EH (cell line): ENCODE data around the gene ADGRL3.

Experiments used
- DNase-seq: peaks from one replicate; pipeline ENCODE4 v3.0.0-alpha.2; 2015; ENCODE audit warnings: low read depth

Gene ADGRL3

DNA sequence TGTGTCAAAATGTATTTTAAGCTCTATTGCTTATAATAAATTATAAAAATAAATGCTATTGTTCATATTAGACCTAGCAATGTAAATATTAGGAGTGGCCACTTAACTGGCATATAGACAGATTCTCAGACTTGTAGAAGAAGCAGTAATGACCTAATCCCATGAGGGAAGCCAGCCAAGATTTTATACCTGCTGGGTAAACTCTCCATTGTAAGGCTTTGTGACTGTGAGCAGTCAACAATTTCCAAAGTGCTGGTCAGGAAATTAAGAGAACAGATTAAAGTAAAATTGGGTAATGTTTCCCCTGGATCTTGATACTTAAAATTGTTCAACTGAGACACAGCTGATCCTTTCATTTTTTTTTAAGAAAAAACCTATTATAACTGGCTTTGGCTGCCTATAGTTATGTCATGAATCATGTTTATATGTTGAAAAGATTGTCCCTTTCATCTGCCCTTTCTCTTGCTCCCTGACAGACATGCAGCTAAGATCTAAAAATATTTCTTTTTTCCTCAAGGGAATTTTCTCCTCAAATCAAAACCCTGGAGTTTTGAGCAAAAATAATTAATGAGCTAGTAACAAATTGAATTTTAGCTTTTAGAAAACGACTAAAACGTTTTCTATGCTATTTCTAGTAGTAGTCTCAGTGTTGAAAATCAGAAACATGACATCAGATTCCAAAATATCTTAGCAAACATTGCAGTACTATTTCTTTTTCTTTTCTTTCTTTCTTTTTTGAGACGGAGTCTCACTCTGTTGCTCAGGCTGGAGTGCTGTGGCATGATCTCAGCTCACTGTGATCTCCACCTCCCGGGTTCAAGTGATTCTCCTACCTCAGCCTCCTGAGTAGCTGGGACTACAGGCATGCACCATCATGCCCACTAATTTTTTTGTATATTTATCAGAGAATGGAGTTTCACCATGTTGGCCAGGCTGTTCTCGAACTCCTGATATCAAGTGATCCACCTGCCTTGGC is 77.9 kb downstream of the ADGRL3 start:
- no peak for DNase-seq

- no peak for DNase-seq
Measured at GRCh38 chr4:61292322-61292721, 92.2 kb downstream of the ADGRL3 start.

GRCh38 chr4:61293707-61294400 is 93.7 kb downstream of the ADGRL3 start:
- no peak for DNase-seq

GRCh38 chr4:61294936-61295335 is 94.8 kb downstream of the ADGRL3 start:
- no peak for DNase-seq

GRCh38 chr4:61296144-61296543 is 96.0 kb downstream of the ADGRL3 start:
- no peak for DNase-seq

DNA sequence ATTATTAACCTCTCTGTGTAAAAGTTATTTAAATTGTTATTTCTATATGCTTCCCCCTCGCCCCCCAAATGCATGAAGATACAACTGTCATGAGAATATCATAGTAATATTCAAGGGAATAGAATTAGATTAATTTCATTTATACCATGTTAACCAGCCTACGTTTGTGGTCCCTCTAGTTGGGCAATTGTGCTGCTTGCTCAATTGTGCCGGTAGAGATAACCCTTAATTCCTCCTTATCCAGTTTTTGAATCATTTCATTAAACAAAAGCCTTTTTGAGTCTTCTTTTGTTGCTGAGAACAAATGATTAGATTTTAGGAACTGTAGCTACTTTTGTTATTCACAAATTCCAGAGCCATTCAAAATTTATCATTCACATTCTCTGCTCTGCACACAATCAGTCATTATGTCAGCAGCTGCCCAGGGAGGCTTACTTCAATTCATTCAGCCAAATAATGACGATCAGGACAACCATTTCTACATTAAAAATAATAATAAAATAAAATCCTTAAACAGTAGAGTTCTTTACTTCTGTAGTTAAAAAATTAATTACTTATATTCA is 98.1 kb downstream of the ADGRL3 start:
- DNase-seq, result no peak

- DNase-seq, result no peak
Measured at GRCh38 chr4:61299316-61299715, 99.2 kb downstream of the ADGRL3 start.

DNA sequence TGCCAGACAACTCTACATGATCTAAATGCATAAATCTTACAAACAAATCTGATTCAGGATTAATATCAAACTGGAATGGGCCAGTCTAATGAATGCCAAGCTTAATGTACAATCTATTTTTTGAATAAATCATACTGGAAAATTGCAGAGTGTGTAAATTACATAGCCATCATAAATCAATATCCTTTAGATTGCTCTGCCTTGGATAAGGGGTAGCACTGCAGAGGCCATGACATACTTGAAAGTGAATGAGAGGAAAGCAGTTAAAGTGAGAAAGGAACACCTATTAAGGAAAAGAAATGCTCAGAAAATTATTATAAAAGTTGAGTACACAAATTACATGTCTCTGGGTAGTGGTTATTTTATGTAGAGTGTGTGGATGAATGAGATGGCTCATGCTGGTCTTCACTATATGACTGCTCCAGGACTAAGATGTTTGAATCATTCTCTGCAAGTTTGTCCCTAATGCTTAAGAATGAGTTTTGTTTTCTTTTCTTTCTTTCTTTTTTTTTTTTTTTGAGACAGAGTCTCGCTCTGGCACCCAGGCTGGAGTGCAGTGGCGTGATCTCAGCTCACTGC is 100.2 kb downstream of the ADGRL3 start:
- DNase-seq, result no peak

DNA sequence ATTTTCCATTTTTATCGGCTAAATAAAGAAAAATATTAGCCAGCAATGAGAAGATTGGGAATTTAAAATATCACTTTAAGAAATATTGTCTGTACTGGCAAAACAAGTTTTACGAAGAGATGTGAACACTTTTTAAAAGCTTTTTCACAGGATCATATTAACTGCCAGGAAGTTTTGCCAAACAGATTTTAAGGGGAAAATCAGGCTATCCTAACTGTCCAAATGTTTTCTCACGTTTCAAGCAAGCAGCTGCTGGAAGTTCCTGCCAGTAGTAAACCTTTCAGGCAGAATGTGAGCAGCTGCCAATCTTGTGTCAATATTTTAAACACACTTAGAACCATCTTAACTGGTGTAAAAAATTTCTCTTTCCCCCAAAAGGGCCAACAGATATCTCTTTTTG is 101.1 kb downstream of the ADGRL3 start:
- DNase-seq, result no peak

- DNase-seq, result no peak
Measured at GRCh38 chr4:61308033-61308432, 107.9 kb downstream of the ADGRL3 start.

GRCh38 chr4:61309616-61310015 is 109.5 kb downstream of the ADGRL3 start:
- no peak for DNase-seq

DNA sequence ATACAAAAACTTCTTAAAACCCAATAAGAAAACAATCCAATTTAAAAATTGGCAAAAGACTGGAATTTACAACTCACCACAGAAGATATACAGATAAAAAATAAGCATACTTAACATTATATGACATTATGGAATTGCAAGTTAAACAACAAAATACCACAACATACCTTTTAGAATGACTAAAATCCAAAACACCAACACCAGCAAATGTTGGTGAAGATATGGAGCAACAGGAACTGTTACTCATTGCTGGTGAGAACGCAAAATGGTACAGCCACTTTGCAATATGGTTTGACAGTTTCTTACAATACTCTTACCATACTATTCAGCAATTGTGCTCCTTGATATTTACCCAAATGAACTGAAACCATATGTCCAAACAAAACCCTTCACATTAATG is 112.4 kb downstream of the ADGRL3 start:
- no peak for DNase-seq

GRCh38 chr4:61318431-61318830 is 118.3 kb downstream of the ADGRL3 start:
- no peak for DNase-seq

GRCh38 chr4:61319156-61319555 is 119.0 kb downstream of the ADGRL3 start:
- no peak for DNase-seq

DNA sequence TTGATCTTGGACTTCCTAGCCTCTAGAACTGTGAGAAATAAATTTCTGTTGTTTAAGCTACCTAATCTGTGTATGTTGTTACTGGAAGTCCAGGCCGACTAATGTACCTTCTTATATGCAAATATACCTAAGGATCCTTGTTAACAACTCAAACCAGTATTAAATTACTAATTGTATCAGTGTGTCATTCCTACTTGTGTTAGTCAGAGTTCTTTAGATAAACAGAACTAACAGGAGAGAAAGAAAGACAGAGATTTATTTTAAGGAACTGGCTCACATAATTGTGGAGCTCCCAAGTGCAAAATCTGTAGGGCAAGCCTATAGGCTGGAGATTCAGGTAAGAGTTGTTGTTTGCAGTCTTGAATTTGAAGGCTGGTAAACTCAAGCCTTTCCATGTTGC is 120.0 kb downstream of the ADGRL3 start:
- no peak for DNase-seq

DNA sequence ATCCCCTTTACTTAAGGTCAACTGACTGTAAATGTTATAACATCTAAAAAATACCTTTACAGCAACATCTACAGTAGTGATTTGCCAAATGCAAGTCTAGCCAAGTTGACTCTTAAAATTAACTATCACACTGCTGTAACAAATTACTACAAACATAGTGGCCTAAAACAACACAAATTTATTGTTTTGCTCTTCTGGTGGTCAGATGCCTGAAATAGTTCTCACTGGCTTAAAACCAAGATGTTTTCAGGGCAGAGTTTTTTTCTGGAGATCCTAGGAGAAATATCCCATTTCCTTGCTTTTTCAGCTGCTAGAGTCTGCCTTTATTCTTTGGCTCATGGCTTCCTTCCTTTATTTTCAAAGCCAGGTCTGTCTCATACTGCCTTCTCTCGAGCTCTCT is 120.5 kb downstream of the ADGRL3 start:
- DNase-seq, result no peak

DNA sequence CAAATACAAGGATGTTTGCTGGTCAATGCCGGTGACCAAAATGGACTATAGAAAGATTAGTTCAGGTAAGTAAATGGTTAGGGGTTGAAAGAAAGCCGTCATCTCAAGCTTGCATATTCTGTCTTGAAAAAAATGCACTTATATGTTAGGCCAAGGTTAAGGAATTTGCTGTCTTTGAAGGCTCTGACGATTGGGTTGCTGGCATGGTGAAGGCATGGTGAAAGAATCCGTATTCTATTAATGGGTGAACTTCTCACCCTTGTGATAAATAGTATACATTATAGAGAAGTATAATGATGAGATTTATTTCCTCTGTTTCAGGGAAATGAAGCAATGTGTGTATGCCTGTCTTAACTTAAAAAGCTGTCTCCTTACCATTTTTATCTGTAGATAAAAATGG is 132.6 kb downstream of the ADGRL3 start:
- no peak for DNase-seq

DNA sequence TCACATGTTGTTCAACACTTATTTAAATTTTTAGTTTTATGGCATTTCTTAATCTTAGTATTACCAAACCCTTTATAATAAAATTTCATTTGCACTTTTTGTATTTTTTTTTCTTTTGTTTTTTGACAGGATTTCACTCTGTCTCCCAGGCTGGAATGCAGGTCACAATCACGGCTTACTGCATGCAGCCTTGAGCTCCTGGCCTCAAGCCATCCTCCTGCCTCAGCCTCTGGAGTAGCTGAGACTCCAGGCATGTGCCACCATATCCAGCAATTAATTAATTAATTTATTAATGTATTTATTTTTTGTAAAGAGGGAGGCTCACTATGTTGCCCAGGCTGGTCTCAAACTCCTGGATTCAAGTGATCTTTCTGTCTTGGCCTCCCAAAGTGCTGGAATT is 133.4 kb downstream of the ADGRL3 start:
- no peak for DNase-seq

GRCh38 chr4:61335241-61335763 is 135.2 kb downstream of the ADGRL3 start:
- no peak for DNase-seq

GRCh38 chr4:61336488-61336887 is 136.4 kb downstream of the ADGRL3 start:
- no peak for DNase-seq

DNA sequence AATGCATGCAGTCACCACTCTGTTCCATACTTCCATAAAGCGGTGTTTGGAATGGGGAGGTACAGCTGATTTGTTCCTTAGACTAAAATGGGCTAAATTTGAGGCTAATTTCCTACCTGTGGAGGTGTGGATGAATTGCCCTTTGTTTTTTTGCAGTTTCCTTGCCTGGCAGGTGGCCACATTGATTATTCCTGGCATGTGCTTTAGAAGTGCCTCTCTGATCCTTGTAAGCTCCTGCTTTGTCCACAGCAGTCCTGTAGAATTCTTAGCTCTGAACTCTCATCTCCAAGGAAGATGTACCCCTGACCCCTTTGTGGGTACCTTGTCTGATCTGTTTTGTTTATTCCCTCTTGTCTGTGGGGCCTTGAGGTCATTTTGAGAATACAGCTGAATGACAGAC is 136.8 kb downstream of the ADGRL3 start:
- no peak for DNase-seq

DNA sequence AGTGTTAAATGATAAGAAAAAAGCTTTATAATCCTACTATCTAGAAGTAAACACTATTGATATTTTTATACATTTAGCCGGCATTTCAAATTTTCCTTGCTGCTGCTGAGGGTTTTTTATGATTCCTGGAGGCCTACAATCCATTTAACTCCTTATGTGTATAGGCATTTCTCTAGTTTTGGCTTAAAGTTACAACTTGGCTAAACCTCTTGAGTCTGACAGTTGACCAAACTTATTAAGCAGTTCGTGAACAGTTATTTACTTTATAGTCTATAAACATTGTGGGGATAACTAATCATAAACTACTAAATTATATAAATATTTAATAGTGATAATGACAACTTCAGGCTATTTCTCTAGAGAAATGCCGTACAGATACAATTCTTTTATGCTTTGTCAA is 141.9 kb downstream of the ADGRL3 start:
- DNase-seq, result no peak
